Caco-2 (cell line): ENCODE data around the gene MIPEP. TPM values are rescaled to one million over a fixed set of nuclear protein-coding genes. Genes with fewer than 3 reads are reported as not detected.

Experiments
- BruUV-seq: library from RNA; stranded (reverse); fragments of 400-500 nt; replicated peaks from 2 replicates; lab custom pipeline; 2021; lab: Mats Ljungman, UMichigan
- CTCF ChIA-PET: fragments of 300-600 bp; sonication (Branson Sonifier 250); formaldehyde crosslinking; loops from one replicate; lab custom pipeline; 2022; ENCODE audit warnings: antibody characterized with exemption; lab: Charles Lee
- POLR2A ChIA-PET: fragments of 300-600 bp; sonication (Branson Sonifier 250); formaldehyde crosslinking; loops from one replicate; lab custom pipeline; 2022; ENCODE audit warnings: antibody characterized with exemption; lab: Charles Lee
- DNase-seq, 2 experiments: peaks; one replicate each; pipeline versions ENCODE4 v3.0.0 to v3.0.0-alpha.2; 2020 to 2022
- H3K27me3 ChIP-seq: replicated peaks from 2 replicates; pipeline ENCODE4 v1.6.0; 2011; ENCODE audit warnings: low read length; ENCODE audit not compliant: control insufficient read depth, insufficient read depth
- H3K36me3 ChIP-seq: 2 replicates; pipeline ENCODE4 v1.5.1; 2011; ENCODE audit warnings: low read length; ENCODE audit not compliant: control insufficient read depth, insufficient read depth
- H3K4me1 ChIP-seq: fragments of 250-450 bp; sonication (Bioruptor Pico); 2 replicates; pipeline ENCODE4 v1.5.1; 2020; ENCODE audit warnings: mild to moderate bottlenecking
- H3K4me3 ChIP-seq: 2 replicates; pipeline ENCODE4 v1.5.1; 2011; ENCODE audit warnings: low read depth, mild to moderate bottlenecking, control low read depth, low read length
- H3K9me3 ChIP-seq: fragments of 250-450 bp; sonication (Bioruptor Pico); 2 replicates; pipeline ENCODE4 v1.5.1; 2020; ENCODE audit warnings: mild to moderate bottlenecking, moderate library complexity
- H3K27ac Mint-ChIP-seq: one replicate; pipeline ENCODE4 v1.8.0; 2022; ENCODE audit warnings: mixed read lengths; ENCODE audit not compliant: unreplicated experiment
- H3K27me3 Mint-ChIP-seq: one replicate; pipeline ENCODE4 v1.8.0; 2022; ENCODE audit warnings: mixed read lengths; ENCODE audit not compliant: insufficient read depth, unreplicated experiment
- H3K36me3 Mint-ChIP-seq: one replicate; pipeline ENCODE4 v1.8.0; 2022; ENCODE audit warnings: mild to moderate bottlenecking, mixed read lengths; ENCODE audit not compliant: insufficient read depth, unreplicated experiment
- H3K4me1 Mint-ChIP-seq: one replicate; pipeline ENCODE4 v1.8.0; 2022; ENCODE audit warnings: low read depth, mixed read lengths; ENCODE audit not compliant: unreplicated experiment
- H3K4me3 Mint-ChIP-seq: one replicate; pipeline ENCODE4 v1.8.0; 2022; ENCODE audit warnings: mild to moderate bottlenecking, moderate library complexity, mixed read lengths; ENCODE audit not compliant: unreplicated experiment
- H3K9me3 Mint-ChIP-seq: one replicate; pipeline ENCODE4 v1.8.0; 2022; ENCODE audit warnings: mixed read lengths; ENCODE audit not compliant: unreplicated experiment
- CTCF ChIP-seq, 2 experiments: fragments of 200-600 bp in 1 of 2; IDR thresholded peaks; 1 replicate in 1 of 2; 2 replicates in 1 of 2; pipeline versions ENCODE4 v1.5.1 to v1.8.0; 2011 to 2022; ENCODE audit warnings: antibody characterized with exemption in 1 of 2, control low read depth in 1 of 2, inconsistent platforms in 1 of 2, low read depth in 1 of 2, low read length in 1 of 2, mild to moderate bottlenecking in 1 of 2, moderate library complexity in 1 of 2; ENCODE audit not compliant: insufficient read depth in 1 of 2, severe bottlenecking in 1 of 2, unreplicated experiment in 1 of 2
- intact Hi-C: fragments of 100-400 bp; cut with micrococcal nuclease; formaldehyde crosslinking; loops from one replicate; pipeline ENCODE4 v1.10.0; 2022; ENCODE audit not compliant: unreplicated experiment
- total RNA-seq: library from RNA; stranded (reverse); gene quantifications from 2 replicates; pipeline ENCODE4 v1.2.3, GENCODE V29; 2022

MIPEP gene
- total RNA-seq, 1 experiment from 2014 or later, result 40.6 TPM

GRCh38 chr13:23724196-23724970 is 164.8 kb downstream of the MIPEP start:
- no peak for TF ChIP-seq CTCF (IDR thresholded peaks at IDR 0.05; ENCODE audit: insufficient read depth in 1 of 2, low read depth in 1 of 2, low read length in 1 of 2, severe bottlenecking in 1 of 2, unreplicated experiment in 1 of 2)
- H3K9me3 Mint-ChIP-seq, result peaks cover 9% of the 10 kb centered on the region
- BruUV-seq, result no TSS peak
- no peak overlapping the region for H3K27ac Mint-ChIP-seq
- intact Hi-C loops, result no loop called here
- Histone ChIP-seq H3K9me3 (no peaks in the 10 kb centered on the region), H3K4me3 (no peak overlapping the region), H3K36me3 (no peaks in the 10 kb centered on the region), H3K4me1 (peaks cover 3% of the 10 kb centered on the region), H3K27me3 (no peaks in the 10 kb centered on the region)
- no peak for DNase-seq
- no peaks in the 10 kb centered on the region for H3K36me3 Mint-ChIP-seq
- no peak overlapping the region for H3K4me3 Mint-ChIP-seq
- peaks cover 22% of the 10 kb centered on the region for H3K4me1 Mint-ChIP-seq
- no peaks in the 10 kb centered on the region for H3K27me3 Mint-ChIP-seq
- ChIA-PET POLR2A (no interaction called here), CTCF (no interaction called here)

GRCh38 chr13:23723471-23723870 is 165.7 kb downstream of the MIPEP start:
- intact Hi-C loops, result no loop called here
- Mint-ChIP-seq H3K4me1 (peaks cover 31% of the 10 kb centered on the region), H3K27ac (no peak overlapping the region), H3K4me3 (no peak overlapping the region), H3K27me3 (no peaks in the 10 kb centered on the region), H3K36me3 (no peaks in the 10 kb centered on the region), H3K9me3 (peaks cover 9% of the 10 kb centered on the region)
- ChIA-PET POLR2A (no interaction called here), CTCF (interaction anchor here (1.1 kb wide), 1 partner anchor 145 kb away, joined by 9 read pairs; no protein-coding TSS in a partner anchor)
- Histone ChIP-seq H3K4me3 (no peak overlapping the region), H3K27me3 (no peaks in the 10 kb centered on the region), H3K4me1 (peaks cover 12% of the 10 kb centered on the region), H3K9me3 (no peaks in the 10 kb centered on the region), H3K36me3 (no peaks in the 10 kb centered on the region)
- no TSS peak for BruUV-seq
- DNase-seq, result no peak
- no peak for TF ChIP-seq CTCF (IDR thresholded peaks at IDR 0.05; ENCODE audit: insufficient read depth in 1 of 2, low read depth in 1 of 2, low read length in 1 of 2, severe bottlenecking in 1 of 2, unreplicated experiment in 1 of 2)

GRCh38 chr13:23722726-23723453 is 166.3 kb downstream of the MIPEP start:
- CTCF ChIA-PET, result interaction anchor here (1.1 kb wide), 1 partner anchor 144 kb away, joined by 9 read pairs; no protein-coding TSS in a partner anchor
- Mint-ChIP-seq H3K27me3 (no peaks in the 10 kb centered on the region), H3K27ac (no peak overlapping the region), H3K9me3 (peaks cover 9% of the 10 kb centered on the region), H3K4me1 (peaks cover 36% of the 10 kb centered on the region), H3K36me3 (no peaks in the 10 kb centered on the region), H3K4me3 (no peak overlapping the region)
- intact Hi-C loops, result no loop called here
- Histone ChIP-seq H3K36me3 (no peaks in the 10 kb centered on the region), H3K4me3 (no peak overlapping the region), H3K4me1 (peaks cover 18% of the 10 kb centered on the region), H3K9me3 (no peaks in the 10 kb centered on the region), H3K27me3 (no peaks in the 10 kb centered on the region)
- DNase-seq, result no peak
- no TSS peak for BruUV-seq
- POLR2A ChIA-PET, result no interaction called here
- TF ChIP-seq CTCF (IDR thresholded peaks at IDR 0.05; ENCODE audit: insufficient read depth in 1 of 2, low read depth in 1 of 2, low read length in 1 of 2, severe bottlenecking in 1 of 2, unreplicated experiment in 1 of 2), result no peak
